Hindlimb muscle (tissue), 1 donor: Measurements from ENCODE around the gene ARHGEF25. TPM values are rescaled to one million over a fixed set of nuclear protein-coding genes. Genes with fewer than 3 reads are reported as not detected.
"Not testable (repeated sequence)": the region's sequence is repeated elsewhere in the genome, so short reads cannot be mapped to it uniquely, and the experiment has no call there.

Experiments
- DNase-seq: peaks from one replicate; pipeline ENCODE4 v3.0.0-alpha.2; 2013
- polyA plus RNA-seq: library from polyadenylated mRNA; unstranded; fragments of 120-200 nt; gene quantifications from one replicate; pipeline ENCODE4 v1.2.1, GENCODE V29; 2013; ENCODE audit not compliant: insufficient read length

Gene ARHGEF25
- polyA plus RNA-seq, 1 donor: 31.7 TPM

GRCh38 chr12:57638096-57638495 is 26.9 kb downstream of the ARHGEF25 start:
- DNase-seq: no peak

- DNase-seq: no peak
Observed at GRCh38 chr12:57640175-57641042, 29.2 kb downstream of the ARHGEF25 start.

- DNase-seq: no peak
Observed at GRCh38 chr12:57641699-57642442, 30.6 kb downstream of the ARHGEF25 start.

- not testable (repeated sequence) for DNase-seq
Observed at GRCh38 chr12:57645990-57646658, 34.9 kb downstream of the ARHGEF25 start.

GRCh38 chr12:57646659-57647049 is 35.4 kb downstream of the ARHGEF25 start:
- DNase-seq: not testable (repeated sequence)

- DNase-seq: no peak
Observed at GRCh38 chr12:57654042-57654441, 42.8 kb downstream of the ARHGEF25 start.

GRCh38 chr12:57655541-57656240 is 44.5 kb downstream of the ARHGEF25 start:
- no peak for DNase-seq

GRCh38 chr12:57656408-57656807 is 45.2 kb downstream of the ARHGEF25 start:
- not testable (repeated sequence) for DNase-seq

GRCh38 chr12:57657744-57658143 is 46.5 kb downstream of the ARHGEF25 start:
- DNase-seq: no peak

- no peak for DNase-seq
Observed at GRCh38 chr12:57658890-57659289, 47.7 kb downstream of the ARHGEF25 start.

- DNase-seq: no peak
Observed at GRCh38 chr12:57661376-57661775, 50.1 kb downstream of the ARHGEF25 start.

GRCh38 chr12:57665066-57665820 is 54.0 kb downstream of the ARHGEF25 start:
- DNase-seq: not testable (repeated sequence)

Other genes with a start within 250 kb of the ARHGEF25 start
- gene R3HDM2, start 180.4 kb upstream of the ARHGEF25 start, polyA plus RNA-seq: 49.4 TPM
- gene INHBC, start 176.7 kb upstream of the ARHGEF25 start, polyA plus RNA-seq: not detected
- 0.90 TPM for gene INHBE, start 156.1 kb upstream of the ARHGEF25 start, polyA plus RNA-seq
- 8.2 TPM for gene GLI1, start 151.7 kb upstream of the ARHGEF25 start, polyA plus RNA-seq
- 8.3 TPM for gene ARHGAP9, start 131.6 kb upstream of the ARHGEF25 start, polyA plus RNA-seq
- gene MARS1, start 123.4 kb upstream of the ARHGEF25 start, polyA plus RNA-seq: 98.7 TPM
- gene DDIT3, start 90.9 kb upstream of the ARHGEF25 start, polyA plus RNA-seq: 9.2 TPM
- 46.2 TPM for gene MBD6, start 88.6 kb upstream of the ARHGEF25 start, polyA plus RNA-seq
- gene DCTN2, start 64.2 kb upstream of the ARHGEF25 start, polyA plus RNA-seq: 157 TPM
- gene KIF5A, start 61.4 kb upstream of the ARHGEF25 start, polyA plus RNA-seq: not detected
- gene PIP4K2C, start 20.2 kb upstream of the ARHGEF25 start, polyA plus RNA-seq: 12.1 TPM
- gene DTX3, start 6.6 kb upstream of the ARHGEF25 start, polyA plus RNA-seq: 21.8 TPM
- 1.9 TPM for gene B4GALNT1, start 21.8 kb downstream of the ARHGEF25 start, polyA plus RNA-seq
- gene OS9, start 82.7 kb downstream of the ARHGEF25 start, polyA plus RNA-seq: 118 TPM
- 8.6 TPM for gene AGAP2, start 127.3 kb downstream of the ARHGEF25 start, polyA plus RNA-seq
- gene TSPAN31, start 133.6 kb downstream of the ARHGEF25 start, polyA plus RNA-seq: 45.5 TPM
- 133 TPM for gene CDK4, start 140.9 kb downstream of the ARHGEF25 start, polyA plus RNA-seq
- 9.6 TPM for gene MARCHF9, start 143.7 kb downstream of the ARHGEF25 start, polyA plus RNA-seq
- 1.0 TPM for gene CYP27B1, start 155.6 kb downstream of the ARHGEF25 start, polyA plus RNA-seq
- gene METTL1, start 160.7 kb downstream of the ARHGEF25 start, polyA plus RNA-seq: 22.1 TPM
- 6.0 TPM for gene EEF1AKMT3, start 161.2 kb downstream of the ARHGEF25 start, polyA plus RNA-seq
- 31.9 TPM for gene TSFM, start 171.4 kb downstream of the ARHGEF25 start, polyA plus RNA-seq
- gene AVIL, start 207.3 kb downstream of the ARHGEF25 start, polyA plus RNA-seq: 18.5 TPM
- 200 TPM for gene CTDSP2, start 235.3 kb downstream of the ARHGEF25 start, polyA plus RNA-seq